DMS114 treated with DMSO at 0.1 percent for 48 hours (cell line): ENCODE data around the gene CEP112.
"Not testable (repeated sequence)": the region's sequence is repeated elsewhere in the genome, so short reads cannot be mapped to it uniquely, and the experiment has no call there.

Experiments
- DNase-seq: peaks from one replicate; lab custom pipeline; 2025; ENCODE audit not compliant: unreplicated experiment; lab: John Stamatoyannopoulos, UW

The CEP112 gene

DNA sequence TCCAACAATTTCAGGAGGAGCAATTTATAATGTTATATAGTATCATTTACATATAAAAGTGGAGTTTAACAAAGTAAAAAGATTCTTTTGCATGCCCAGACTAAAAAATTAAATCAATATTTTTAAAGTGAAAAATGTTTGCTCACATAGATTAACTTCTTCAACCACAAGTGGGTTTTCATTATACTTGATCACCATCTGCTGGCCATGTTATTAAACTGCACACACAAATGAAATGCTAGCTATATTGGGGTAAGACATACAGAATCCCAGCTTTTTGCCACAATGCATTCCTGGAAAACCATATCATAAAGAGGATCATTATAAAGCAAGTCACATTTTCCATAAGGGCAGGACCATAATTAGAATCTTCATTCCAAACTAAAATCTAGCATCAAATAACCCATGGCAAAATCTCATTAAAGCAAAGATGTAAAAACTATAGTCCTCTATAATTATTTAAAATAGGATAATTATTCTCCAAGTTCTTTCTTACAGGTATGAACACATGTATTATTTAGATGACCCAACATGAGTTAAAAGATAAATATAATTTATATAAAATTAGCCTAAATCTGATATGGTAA, 26.3 kb downstream of the CEP112 start:
- peak; percentile 47 for DNase-seq

DNA sequence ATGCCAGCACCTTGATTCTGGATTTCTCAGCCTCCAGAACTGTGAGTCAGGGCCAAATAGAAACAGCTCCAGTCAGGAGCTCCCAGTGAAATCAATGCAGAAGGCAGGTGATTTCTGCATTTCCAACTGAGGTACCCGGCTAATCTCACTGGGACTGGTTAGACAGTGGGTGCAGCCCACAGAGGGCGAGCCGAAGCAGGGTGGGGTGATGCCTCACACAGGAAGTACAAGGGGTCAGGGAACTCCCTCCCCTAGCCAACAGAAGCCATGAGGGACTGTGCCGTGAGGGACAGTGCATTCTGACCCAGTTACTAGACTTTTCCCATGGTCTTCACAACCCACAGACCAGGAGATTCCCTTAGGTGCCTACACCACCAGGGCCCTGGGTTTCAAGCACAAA, 36.9 kb downstream of the CEP112 start:
- DNase-seq: not testable (repeated sequence)

DNA sequence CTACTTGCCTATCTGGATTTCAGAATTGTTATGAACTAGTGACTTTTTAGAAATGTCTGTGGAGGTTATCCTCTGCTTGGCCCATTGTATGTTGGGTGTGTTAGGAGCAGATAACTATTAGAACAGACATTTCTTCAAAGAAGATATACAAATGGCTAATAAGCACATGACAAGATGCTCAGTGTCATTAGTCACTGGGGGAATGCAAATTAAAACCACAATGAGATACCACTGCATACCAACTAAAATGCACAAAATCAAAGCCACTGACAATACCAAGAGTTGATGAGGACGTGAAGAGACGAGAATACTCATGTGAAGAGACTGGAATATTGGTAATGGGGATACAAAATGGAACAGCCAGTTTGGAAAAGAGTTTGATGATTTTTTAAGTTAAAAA, 39.2 kb downstream of the CEP112 start:
- no peak for DNase-seq

DNA sequence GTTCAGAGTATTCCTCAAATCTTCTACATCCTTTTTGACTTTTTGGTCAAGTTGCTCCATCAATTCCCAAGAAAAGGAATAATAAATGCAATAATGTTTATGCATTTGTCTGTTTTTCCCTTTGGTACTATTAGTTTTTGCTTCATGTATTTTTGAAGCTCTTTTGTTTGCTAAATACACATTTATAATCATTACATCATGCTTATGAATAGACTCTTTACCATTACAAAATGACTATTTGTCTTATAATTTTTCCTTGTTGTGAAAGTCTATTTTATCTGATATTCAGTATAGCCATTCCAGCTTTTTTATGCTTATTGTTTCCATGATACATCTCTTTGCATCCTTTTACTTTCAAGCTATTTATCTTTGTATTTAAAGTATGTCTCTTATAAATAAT, 41.2 kb downstream of the CEP112 start:
- no peak for DNase-seq

DNA sequence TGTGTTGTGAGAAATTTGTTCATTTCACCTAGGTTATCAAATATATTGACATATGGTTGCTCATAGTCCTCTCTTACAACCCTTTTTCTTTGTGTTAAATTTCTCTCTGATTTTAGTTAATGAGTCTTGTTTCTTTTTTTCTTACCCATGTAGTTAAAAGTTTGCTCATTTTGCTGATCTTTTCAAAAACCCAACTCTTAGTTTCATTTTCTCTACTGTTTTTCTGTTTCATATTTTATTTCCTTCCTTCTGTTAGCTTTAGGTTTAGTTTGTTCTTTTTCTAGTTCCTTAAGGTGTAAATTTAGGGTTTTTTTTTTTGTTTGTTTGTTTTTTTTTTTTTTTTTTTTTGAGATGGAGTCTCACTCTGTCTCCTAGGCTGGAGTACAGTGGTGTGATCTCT, 42.4 kb downstream of the CEP112 start:
- no peak for DNase-seq

DNA sequence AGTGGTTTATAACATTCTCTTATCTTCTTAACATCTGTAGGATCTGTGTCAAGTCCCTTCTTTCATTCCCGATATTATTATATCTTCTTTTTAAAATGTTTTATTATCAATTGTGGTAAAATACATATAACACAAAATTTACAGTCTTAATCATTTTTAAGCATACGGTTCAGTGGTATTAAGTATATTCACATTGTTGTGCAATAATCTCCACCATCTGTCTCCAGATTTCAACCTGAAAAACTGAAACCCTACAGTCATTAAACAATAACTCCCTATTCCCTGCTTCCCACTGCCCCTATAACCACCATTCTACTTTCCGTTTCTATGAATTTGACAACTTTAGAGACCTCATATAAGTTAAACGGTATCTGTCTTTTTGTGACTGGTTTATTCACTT, 45.5 kb downstream of the CEP112 start:
- DNase-seq: no peak

DNA sequence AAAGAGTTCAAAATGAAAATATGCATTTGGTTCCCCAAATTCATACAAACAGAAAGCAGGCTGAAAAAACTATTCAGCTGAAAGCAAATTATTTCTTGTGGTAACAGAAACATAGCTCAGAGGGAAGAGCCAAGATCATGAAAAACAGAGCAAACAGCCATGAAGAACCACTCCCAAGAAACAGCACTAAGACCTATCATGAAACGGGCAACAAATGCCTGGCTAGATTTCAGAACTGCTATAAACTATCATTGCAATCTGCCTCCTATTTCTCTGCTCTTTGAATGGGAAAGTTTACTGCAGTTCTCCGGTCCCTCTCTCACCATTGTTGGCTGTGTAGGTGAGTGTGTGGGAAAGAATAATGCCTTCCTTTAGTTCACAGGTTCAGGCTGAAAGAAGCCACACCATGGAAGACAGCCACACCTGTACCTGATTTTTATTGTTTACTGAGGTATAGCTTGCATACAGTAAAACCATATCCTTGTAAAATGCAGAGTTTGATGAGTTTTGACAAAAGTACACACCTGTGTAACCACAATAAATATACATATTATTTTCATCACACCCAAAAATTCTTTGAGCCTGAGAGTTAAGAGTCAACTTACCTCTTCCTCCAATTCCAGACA, 48.2 kb downstream of the CEP112 start:
- DNase-seq: no peak

DNA sequence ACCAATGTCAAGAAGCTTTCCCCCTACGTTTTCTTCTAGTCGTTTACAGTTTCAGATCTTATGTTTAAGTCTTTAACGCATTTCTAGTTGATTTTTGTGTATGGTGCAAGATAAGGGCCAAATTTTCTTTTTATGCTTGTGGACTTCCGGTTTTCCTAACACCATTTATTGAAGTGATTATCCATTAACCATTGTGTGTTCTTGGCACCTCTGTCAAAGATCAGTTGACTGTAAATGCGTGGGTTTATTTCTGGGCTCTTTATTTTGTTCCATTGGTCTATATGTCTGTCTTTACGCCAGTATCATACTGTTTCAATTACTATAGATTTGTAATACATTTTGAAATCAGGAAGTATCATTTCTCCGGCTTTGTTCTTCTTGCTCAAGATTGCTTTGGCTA, 49.5 kb downstream of the CEP112 start:
- DNase-seq: no peak

DNA sequence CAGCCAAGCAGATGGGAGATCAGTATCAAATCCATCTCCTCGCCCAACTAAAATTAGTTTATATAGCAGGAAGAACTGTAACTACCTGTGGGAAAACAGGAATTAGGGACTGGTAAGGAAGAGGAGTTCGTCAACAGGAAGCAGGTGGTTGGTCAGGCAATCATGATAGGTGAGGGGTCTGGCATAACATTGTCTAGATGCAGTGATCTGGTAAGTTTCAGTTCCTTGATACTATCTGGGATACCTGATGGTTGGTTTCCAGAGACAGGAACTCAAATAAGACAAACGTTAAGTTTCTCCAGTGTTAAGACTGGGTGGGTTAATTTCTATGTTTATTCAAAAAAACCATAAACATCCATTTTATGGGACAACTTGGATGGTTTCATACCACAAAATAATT, 53.8 kb downstream of the CEP112 start:
- DNase-seq: no peak

DNA sequence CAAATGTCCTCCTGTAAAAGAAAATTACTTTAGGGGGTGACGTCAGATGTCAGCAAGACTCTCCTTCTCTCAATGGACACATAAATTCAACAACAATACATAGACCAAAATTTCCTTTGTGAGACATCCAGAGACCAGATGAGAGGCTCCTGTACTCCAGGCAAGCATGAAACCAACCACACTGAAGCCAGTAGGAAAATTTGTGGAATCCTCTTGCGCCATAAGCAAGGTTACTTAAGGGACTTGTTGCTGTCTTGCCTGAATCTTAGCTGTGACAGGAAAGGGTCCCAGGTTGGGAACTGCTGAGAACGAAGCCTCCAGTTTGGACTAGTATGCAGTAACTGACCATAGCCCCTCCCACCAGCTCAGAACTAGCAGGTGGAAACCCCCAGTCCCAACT, 56.0 kb downstream of the CEP112 start:
- DNase-seq: no peak

DNA sequence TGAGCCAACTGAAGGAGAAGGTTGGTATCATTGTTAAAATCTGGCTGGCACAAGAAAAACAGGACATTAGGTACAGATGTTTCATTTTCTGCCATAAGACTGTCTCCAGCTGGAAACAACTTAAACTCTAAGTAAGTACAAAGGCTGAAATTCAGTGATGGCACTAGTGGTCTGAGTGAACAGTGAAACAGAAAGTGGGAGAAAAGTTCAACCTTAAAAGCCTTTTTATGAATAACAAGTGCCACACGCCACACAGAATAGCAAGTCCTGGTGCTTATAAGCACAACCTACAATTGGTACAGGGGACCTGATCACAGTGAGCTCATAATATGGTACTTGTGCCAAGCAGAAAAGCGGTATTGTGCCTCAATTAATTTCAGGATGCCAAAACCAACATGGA, 56.7 kb downstream of the CEP112 start:
- no peak for DNase-seq

DNA sequence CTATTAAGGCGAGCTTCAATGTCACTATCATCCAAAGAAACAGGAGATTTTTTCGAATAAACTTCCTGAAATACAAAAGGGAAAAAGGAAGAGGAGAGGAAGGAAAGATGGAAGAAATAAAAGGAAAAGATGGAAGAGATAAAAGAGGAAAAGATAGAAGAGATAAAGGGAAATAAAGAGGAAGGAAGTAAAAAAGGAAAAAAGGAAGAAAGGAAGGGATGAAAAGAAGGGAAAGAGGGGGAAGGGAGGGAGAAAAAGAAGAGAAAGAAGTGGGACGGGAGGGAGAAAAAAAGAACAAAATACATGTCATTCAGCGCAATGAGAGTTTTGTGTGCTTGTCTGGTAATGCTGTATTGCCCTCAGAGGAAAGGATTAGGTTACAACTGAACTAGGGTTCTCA, 62.2 kb downstream of the CEP112 start:
- DNase-seq: no peak

DNA sequence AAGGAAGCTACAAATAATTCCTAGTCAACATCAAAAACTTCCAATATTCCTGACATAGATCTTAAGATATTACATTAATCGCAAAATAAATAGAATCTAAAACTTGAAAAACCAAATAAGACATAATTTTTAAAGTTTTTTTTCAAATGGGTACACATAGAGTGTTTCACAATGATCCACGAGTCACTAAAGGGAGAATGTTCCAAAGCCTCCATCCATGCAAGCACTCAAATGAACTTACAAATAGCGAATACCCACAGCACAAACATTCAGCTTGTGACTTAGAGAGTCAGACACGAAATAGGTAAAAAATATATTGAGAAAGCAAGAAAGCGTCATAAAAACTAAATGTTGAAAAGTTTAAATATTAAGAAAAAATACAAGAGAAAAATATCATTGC, 65.7 kb downstream of the CEP112 start:
- DNase-seq: no peak

DNA sequence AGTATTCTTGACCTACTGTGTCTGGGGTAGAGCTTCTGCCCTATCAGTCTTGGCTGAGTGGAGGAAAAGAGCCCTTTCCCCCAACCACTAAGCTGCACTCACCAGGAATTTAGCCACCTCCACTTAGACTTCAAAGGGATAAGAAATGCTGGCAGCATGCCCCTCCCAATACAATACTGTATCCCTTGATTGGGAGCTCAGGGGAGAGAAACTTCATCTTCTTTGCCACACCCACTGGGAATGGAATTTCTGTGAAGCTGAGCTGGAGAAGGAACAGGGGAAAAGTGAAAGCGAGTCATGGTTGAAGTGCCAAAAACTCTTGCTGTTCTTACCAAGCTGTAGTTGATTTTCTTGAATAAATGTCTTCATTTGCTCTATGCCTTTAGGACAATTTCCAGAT, 68.8 kb downstream of the CEP112 start:
- no peak for DNase-seq

DNA sequence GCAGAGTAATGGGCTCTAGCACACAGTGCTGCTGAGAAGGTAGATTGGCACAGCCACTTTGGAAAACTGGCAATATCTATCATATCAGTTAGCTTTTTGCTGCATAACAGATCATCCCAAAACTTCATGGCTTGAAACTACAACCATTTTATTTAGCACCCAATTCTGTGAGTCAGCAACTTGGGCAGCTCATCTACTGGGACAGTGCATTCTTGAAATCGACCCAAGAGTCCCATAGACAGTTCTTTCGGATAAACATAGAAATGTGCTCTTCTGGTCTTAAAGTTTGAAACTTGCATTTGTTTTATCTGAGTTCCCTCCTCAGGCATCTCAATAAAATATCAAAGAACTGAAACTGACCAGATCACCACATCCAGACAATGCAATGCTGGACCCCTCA, 76.7 kb downstream of the CEP112 start:
- no peak for DNase-seq

DNA sequence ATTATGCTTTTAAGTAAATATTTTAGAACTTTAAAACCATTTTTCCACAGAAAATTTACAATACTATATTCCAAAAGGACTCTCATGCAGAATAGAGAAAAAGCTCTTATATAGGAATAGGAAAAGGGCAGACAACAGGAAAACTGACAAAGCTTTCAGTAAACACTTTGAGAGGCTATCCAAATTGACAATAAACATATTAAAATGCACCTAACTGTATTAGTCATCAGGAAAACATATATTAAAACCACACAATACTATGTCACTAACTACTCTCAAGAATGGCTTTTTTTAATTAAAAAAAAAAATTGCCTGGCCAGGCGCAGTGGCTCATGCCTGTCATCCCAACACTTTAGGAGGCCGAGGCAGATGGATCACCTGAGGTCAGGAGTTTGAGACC, 77.3 kb downstream of the CEP112 start:
- DNase-seq: no peak

DNA sequence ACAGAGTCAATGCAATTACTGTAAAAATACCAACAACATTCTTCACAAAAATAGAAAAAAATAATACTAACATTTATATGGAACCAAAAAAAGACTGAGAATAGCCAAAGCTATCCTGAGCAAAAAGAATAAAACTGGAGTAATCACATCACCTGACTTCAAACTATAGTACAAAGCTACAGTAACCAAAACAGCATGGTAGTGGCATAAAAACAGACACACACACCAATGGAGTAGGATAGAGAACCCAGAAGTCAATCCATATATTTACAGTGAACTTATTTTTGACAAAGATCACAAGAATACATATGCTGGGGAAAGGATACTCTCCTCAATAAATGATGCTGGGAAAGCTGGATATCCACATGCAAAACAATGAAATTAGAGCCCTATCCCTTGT, 84.2 kb downstream of the CEP112 start:
- no peak for DNase-seq

DNA sequence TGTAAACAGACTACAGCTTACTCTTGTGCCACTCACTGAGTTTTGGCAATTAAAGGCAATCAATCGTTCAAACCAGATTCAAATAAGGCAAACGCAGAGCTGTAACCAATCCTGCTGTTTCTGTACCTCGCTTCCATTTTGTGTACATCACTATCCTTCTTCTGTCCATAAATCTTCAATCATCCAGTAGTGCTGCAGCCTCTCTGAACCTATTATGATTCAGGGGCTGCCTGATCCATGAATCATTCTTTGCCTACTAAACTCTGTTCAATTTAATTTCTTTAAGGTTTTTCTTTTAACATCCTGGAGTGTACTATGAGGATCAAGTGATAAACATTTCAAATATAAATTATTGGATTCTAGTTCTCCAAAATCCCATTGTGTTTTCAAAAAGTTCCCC, 93.9 kb downstream of the CEP112 start:
- DNase-seq: no peak

DNA sequence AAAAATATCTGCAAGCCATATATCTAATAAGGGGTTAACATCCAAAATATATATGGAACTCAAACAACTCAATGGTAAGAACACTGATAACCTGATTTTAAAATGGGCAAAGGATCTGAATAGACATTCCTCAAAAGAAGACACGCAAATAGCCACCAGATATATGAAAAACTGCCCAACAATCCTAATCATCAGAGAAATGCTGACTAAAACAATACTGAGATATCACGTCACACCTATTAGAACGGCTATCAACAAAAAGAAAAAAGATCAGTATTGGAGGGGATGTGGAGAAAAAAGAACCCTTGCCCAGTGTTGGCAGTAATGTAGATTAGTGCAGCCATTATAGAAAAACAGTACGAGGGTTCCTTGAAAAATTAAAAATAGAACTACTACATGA, 97.2 kb downstream of the CEP112 start:
- DNase-seq: no peak

DNA sequence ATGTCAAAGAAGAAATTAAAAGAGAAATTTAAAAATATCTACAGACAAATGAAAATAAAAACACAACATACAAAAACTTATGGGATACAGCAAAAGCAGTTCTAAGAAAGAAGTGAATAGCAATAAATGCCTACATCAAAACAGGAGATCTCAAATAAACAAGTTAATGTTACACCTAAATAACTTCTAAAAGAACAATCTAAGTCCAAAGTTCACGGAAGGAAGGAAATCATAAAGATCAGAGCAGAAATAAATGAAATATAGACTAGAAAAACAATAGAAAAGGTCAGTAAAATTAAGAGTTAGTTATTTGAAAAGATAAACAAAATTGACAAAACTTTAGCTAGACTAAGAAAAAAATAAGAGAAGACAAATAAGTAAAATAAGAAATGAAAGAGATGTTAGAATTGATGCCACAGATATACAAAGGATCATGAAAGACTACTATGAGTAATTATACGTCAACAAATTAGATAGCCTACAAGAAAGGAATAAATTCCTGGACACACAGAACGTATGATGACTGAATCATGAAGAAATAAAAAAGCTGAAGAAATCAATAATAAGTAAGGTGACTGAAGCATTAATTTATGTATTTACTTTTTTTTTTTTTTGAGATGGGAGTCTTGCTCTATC, 100.4 kb downstream of the CEP112 start:
- DNase-seq: no peak

DNA sequence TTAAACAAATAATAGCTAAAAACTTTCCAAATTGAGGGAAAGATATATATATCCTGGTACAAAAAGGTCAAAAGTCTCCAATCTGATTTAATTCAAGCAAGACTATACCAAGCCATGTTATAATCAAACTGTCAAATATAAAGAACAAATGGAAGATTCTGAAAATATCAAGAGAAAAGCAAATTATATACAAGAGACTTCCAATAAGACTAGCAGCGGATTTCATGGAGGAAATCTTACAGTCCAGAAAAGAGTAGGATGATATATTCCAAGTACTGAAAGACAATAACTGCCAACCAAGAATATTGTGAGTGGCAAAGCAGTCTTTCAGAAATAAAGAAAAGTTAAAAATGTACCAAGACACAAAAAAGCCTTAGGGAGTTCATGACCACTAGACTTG, 102.2 kb downstream of the CEP112 start:
- no peak for DNase-seq

DNA sequence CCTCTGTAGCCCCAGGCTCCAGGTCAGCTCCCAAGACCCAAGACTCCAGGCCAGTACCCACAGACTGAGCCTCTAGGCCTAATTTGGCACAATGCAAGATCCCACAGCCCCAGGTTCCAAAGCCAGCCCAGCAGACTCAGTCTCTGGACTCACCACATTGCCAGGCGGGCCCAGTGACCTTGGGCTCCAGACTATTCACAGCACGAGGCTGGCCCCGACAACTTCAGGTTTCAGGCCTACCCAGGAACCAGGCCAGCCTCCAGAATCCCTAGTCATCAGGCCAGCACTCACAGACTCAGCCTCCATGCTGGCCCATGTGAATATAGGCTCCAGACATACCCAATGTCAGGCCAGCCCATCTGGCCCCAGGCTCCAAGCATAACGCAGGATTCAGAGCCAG, 103.8 kb downstream of the CEP112 start:
- DNase-seq: no peak

DNA sequence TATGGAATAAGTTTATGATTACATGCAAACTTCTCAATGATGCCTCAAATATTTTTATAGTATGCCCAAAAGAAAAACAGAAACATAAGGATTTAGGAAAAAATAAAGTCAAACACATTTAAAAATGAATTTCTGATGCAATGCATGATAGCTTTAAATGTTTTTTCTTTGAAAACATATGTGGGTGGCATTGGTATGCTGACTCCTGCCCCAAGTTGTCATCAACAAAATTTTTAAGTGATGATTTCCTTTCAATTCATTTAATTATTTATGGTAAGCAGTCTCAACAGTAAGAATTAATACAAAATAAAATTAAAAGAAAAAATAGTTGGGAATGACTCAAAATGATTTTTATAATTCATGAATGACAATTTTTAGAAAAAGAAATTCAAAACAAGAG, 104.9 kb downstream of the CEP112 start:
- no peak for DNase-seq
